ENCODE results near the gene PABPN1L.
"Not testable (repeated sequence)": the region's sequence is repeated elsewhere in the genome, so short reads cannot be mapped to it uniquely, and the experiment has no call there.

The PABPN1L gene

DNA sequence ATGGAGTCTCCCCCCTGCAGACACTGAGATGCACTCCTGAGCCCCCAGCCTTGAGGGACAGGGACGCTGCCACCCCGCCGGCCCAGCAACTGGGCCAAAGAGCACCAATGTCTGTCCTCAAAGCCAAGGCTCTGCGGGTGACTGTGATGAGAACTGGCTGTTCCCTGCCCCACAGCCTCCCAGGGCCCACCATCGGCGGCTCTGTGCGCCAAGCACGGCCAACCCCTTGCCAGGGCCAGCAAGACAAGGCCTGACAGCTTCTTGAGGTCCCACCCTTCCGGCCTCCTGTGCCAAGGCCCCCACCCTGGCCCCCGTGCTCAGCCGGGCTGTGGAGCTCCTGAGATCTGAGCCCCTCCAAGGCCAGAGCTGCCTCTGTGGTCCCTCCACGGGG, 34.2 kb upstream of the PABPN1L start:
- DNase-seq = no peak

DNA sequence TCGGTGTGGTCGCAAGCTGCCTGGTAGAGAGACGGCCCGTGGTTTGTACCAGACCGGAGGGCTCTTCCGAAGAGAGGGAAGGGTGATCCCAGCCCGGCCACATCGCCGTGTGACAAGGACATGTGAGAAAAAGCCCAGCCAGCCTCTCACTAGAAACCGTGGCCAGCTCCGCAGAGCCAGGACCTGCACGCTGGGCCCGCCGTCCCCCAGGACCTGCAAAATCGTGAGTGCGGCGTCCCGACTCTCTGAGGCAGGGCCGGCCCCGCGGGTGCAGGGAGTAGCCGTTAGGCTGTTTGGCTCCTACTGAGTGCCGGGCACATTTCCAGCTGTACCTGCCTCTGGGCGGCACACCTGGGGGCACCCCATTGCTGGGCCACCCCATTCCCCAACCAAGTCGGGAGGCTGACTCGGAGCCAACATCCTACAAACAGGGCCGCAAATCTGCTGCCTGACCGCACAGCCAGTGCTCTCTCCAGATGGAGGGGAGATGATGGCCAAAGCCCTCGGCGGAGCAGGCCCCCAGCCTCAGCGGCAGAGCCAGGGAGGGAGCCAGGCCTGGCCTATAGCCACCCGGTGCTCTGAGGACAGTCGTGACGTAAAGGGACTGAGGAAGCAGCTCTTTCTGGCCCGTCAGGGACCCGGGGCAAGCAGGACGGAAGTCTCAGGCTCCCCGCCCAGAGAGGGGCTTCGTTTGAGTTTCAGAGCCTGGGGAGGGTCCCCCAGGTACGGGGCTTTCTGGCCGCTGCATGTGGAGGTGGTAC, 33.6 kb upstream of the PABPN1L start:
- DNase-seq = no peak

- DNase-seq = no peak
These were observed 31.4 kb upstream of the PABPN1L start for GRCh38 chr16:88897696-88898425.

GRCh38 chr16:88896238-88897070, 30.0 kb upstream of the PABPN1L start:
- no peak for DNase-seq

- no peak for DNase-seq
These were observed 28.9 kb upstream of the PABPN1L start for GRCh38 chr16:88895335-88895734.

DNA sequence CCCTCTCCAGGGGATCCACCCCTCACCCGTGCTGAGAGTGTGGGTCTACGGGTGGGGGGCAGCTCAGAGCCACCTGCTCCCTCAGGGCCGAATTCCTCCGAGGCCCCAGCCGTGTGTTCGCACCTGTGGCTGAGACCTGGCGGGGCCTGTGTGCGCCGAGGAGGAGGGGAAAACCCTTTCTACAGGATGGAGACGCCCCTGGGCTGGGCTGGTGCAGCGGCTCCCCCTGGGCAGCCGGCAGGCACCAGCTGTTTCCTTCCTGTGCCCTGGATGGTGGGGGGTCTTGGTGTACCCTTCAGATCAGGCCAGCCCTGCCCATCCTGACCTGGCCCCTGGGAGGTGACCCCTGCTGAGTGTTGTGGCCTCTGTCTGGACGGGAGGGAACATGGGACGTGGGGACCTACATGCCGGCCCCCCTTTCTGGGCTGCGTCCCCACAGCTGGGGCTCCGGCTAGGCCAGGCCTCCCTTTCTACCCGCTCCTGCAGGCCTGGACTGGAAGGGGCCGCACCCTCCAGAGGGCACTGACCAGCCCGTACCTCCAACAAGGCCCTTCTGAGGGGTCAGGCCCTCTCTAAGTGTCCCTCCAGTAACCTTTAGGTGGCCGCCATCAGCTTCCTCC, 28.3 kb upstream of the PABPN1L start:
- DNase-seq = no peak

GRCh38 chr16:88894266-88894665, 27.8 kb upstream of the PABPN1L start:
- DNase-seq = not testable (repeated sequence)

DNA sequence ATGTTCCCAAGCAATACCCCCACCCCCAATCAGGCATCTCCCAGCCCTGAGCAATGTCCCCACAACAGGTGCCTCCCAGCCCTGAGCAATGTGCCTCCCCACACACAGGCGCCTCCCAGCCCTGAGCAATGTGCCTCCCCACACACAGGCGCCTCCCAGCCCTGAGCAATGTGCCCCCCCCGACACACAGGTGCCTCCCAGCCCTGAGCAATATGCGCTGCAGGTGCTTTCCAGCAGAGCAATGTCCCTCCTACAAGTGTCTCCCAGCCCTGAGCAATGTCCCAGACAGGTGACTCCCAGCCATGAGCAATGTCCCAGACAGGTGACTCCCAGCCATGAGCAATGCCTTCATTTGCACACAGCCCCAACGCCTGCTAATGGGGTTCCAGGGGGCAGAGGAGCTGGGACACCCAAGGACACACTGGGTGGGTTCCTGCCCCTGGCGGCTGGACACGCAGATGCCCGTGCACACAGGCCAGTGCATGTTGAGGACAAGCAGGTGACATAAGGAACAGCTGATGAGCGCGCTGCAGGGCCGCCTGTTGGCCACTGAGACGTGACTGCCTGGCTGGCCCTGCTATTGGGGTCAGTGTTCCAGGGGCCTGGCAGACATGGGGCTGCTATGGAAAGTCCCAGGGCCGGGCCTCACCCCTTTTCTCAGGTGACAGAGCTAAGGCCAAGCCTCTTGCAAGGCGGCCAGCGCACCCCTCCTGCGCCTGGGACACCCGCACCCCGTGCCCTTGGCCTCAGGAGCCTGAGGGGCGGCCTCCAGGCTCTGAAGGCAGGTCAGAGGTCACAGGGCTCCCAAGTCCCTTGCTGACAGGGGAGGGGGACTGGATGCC, 26.9 kb upstream of the PABPN1L start:
- no peak for DNase-seq

- no peak for DNase-seq
These were observed 25.6 kb upstream of the PABPN1L start for GRCh38 chr16:88892065-88892464.

DNA sequence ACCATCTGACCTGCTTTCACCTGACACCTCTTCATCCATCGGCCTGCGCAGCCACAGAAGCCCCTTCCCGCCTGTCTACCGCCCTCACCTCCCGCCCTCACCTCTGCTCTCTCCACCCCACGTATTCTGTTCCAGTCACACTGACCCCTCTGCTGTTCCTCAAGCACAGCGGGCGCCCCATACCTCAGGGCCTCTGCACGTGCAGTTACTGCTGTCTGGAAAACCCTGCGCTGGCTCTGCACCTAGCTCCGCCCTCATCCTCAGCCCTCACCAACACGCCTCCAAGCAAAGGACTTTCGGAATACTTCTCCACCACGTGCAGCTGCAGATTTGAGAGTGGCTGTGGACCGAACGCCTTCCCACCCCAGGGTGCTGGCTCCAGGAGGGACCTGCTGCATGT, 24.6 kb upstream of the PABPN1L start:
- DNase-seq = no peak

- not testable (repeated sequence) for DNase-seq
These were observed 23.4 kb upstream of the PABPN1L start for GRCh38 chr16:88889702-88890352.

DNA sequence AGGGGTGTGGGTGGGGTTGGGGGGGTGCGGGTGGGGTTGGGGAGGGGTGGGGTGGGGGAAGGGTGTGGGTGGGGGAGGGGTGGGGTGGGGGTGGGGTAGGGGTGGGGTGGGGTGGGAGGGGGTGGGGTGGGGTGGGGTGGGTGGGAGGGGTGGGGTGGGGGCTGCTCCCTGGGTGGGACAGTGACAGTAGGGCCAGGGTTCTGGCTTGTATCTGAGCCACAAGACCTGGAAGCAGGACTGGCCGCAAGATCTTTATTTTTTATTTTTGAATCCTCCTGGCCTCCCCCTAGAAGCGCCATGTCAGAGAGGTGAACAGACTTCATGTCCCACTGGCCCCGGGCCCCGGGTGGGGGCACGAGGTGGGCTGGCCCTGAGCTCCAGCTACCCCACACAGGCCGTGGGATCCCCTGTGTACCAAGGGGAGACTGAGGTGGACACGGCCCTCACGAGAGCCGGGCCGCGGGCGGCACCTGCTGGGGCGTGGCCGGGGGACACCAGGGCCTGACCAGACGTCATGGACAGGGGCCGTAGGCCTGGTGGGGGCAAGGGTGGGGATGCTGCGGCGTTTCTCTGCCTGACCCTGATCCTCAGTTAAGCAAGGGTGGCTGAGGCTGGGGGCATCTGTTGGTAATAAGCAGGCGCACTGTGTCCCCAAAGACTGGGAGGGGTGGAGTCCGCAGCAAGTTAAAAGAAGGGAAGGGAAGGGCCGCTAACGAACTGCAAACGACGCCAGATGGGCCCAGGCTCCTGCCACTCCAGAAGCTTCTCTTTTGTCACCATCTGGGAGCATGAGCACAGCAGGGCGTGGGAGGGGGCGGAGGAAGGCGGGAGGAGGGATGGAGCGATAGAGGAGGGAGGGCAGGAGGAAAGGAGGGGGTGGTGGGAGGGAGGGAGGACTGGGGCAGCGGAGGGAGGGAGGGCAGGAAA, 22.3 kb upstream of the PABPN1L start:
- no peak for DNase-seq

DNA sequence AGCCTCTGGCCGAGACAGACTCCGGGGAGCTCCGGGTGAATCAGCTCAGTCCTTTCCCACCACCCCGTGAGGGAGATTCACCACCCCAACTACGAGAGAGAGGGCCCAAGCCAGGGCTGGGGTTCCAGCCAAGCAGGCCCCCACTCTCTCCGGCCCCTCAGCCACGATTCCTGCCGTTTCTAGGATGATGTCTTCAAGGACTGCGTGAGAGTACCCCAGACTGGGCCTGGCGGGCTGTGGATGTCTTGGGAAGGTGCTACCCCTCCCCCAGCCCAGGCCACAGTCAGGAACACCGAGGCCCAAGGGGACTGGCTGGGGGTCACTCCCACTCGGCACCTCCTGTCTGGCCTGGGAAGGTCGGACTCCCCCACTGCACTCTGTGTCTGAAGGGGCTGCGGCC, 21.6 kb upstream of the PABPN1L start:
- DNase-seq = no peak

GRCh38 chr16:88886845-88887521, 20.5 kb upstream of the PABPN1L start:
- DNase-seq = no peak

GRCh38 chr16:88886420-88886844, 20.0 kb upstream of the PABPN1L start:
- no peak for DNase-seq

- no peak for DNase-seq
These were observed 19.3 kb upstream of the PABPN1L start for GRCh38 chr16:88885693-88886280.

DNA sequence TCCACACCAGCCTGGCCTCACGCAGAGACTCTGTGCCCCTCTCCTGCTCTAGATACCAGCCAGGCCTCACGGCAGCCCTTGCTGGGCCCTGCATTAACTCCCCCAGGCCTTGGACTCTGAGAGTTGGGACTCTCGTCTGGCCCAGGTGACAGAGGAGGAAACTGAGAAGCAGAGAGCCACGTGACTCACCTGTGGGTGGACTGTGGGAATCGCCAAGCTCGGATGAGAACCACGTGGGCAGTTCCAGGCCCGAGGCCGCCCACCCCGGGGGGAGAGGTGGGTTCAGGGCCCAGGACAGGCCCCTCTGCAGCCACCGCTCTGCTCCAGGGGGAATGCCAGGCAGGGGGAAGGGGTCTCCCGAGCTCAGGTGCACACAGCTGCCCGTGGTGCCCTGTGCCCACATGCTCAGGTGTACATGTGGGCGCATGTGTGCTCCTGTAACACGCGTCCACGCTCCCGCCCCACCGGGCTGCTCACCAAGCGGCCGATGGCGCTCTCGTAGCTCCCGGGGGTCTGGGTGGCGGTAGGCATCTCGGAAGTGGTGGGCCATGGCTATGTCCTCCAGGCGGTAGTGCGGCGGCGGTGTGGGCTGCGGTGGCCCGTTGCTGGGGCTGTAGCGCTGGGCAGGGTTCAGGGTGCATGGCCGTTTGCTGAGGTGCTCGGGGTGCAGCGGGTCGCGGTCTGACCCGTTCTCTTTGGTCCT, 18.3 kb upstream of the PABPN1L start:
- DNase-seq = no peak

DNA sequence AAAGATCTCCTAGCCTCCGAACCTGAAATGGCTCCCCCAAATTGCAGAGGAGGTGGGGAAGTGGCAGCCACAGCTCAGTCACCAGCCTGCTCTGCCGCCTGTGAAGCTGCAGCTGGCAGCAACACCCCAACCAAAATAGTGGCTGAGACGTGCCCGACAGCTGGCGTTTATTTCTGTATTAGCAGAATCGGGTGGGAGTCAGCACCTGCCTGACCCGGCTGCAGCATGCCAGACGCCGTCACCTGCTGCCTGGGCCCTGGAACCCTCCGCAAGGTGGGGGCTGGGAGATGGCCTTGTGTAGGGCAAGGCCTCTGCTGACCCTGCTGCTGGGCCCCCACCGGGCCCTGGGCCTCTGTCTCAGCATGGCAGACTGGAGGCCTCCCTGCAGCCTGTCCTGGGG, 17.5 kb upstream of the PABPN1L start:
- no peak for DNase-seq

Data from NCI-H2107 (cell line).